ES-I3 (cell line): Measurements from ENCODE around the gene TMEM39A.

Experiments
- H3K36me3 ChIP-seq: 2 replicates; pipeline ENCODE4 v1.6.1; 2013; ENCODE audit warnings: mild to moderate bottlenecking, low read length, control low read depth, moderate library complexity; ENCODE audit not compliant: insufficient read depth
- H3K4me1 ChIP-seq: 2 replicates; pipeline ENCODE4 v1.6.1; 2013; ENCODE audit warnings: mild to moderate bottlenecking, control low read depth, low read length; ENCODE audit not compliant: insufficient read depth
- H3K9ac ChIP-seq: 2 replicates; pipeline ENCODE4 v1.6.1; 2013; ENCODE audit warnings: low read depth, mild to moderate bottlenecking, low read length, moderate library complexity
- H3K9me3 ChIP-seq: 2 replicates; pipeline ENCODE4 v1.6.1; 2013; ENCODE audit warnings: mild to moderate bottlenecking, low read length, moderate library complexity; ENCODE audit not compliant: control insufficient read depth, insufficient read depth

TMEM39A gene

DNA sequence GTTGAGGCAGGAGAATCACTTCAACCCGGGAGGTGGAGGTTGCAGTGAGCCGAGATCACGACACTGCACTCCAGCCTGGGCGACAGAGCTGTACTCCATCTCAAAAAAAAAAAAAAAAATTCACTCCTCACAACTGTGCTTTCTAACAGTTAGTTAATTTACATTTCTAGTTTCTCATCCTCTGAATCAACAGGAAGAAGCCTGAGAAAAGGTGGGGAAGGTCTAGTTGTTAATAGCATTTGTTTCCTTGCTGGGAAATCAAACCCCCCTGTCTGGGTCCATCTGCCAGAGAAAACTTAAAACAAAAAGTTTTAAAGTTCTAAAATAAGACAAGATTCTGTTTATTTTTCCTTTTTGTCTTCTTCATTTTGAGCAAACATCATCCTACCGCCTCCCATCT lies 62.3 kb downstream of the TMEM39A start:
- Histone ChIP-seq H3K9me3 (no peaks in the 10 kb centered on the region; the same call in 1 of the 2 replicates), H3K4me1 (peaks cover 10% of the 10 kb centered on the region; the same call in 1 of the 2 replicates), H3K36me3 (no peaks in the 10 kb centered on the region), H3K9ac (no peak overlapping the region)

GRCh38 chr3:119400466-119400865 lies 62.9 kb downstream of the TMEM39A start:
- Histone ChIP-seq H3K36me3 (no peaks in the 10 kb centered on the region), H3K9ac (no peak overlapping the region), H3K4me1 (peaks cover 10% of the 10 kb centered on the region; the same call in 1 of the 2 replicates), H3K9me3 (no peaks in the 10 kb centered on the region; the same call in 1 of the 2 replicates)

DNA sequence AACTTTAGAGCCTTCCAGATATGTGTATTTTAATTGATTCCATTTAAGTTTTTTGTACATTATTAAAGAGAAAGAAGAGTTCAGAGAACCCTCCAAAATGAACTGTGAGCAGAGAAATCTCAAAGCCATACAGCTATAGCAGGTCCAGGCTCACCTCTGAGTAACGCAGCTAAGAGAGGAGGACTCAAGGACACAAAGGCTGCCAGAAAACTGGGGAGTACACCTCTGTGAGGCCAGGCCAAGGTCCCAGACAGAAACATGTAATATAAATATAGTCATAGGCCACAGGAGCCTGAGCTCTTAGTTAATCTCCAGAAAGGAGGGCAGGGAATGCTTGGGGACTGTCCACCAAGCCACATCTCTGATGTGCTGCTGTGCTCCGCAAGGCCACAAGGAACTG lies 66.5 kb downstream of the TMEM39A start:
- H3K36me3 ChIP-seq: no peaks in the 10 kb centered on the region
- no peaks in the 10 kb centered on the region for H3K9me3 ChIP-seq
- H3K9ac ChIP-seq: no peak overlapping the region

DNA sequence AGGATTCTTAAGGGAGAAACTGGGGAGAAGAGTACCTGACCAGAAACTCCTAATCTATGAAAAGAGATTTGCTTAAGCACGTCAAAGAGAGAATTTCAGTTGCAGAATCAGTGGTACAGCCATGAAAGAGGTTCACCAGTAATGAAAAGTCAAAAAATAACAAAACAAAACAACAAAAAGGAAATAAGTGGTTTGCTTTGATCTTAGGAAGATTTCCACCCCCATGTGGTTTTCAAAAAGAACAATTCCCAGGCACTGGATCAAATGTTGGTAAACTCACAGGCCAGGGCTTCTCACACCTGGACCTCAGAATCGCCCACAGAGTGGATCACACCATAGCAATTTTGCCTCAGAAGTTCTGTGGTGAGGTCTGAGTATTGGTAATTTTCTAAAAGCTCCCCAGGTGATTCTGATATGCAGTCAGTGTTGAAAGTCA lies 67.5 kb downstream of the TMEM39A start:
- Histone ChIP-seq H3K36me3 (no peaks in the 10 kb centered on the region), H3K9ac (no peak overlapping the region), H3K4me1 (peaks cover 4% of the 10 kb centered on the region; the same call in 1 of the 2 replicates), H3K9me3 (no peaks in the 10 kb centered on the region)

More for the DNA sequence above, 66.5 kb downstream of the TMEM39A start:
- H3K4me1 ChIP-seq: peaks cover 10% of the 10 kb centered on the region; the same call in 1 of the 2 replicates

GRCh38 chr3:119388577-119388976 lies 74.8 kb downstream of the TMEM39A start:
- no peaks in the 10 kb centered on the region for H3K4me1 ChIP-seq

DNA sequence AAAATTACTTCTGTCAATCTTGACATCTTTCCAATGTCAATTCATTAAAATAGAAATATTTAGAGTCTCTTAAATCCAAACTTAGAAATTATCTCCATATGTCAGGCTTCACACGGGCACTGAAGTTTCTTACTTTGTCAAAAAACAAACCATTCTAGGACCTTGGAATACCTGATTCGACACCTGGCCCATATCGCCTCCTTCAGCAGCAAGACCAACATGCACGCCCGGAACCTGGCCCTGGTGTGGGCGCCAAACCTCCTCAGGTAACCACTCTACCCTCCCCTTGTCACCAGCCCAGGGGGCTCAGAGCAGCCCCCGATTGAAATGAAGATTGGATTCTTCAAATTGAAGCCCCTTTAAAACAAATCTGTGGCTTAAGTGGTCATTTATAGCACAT lies 81.3 kb downstream of the TMEM39A start:
- H3K36me3 ChIP-seq: no peaks in the 10 kb centered on the region
- H3K9ac ChIP-seq: no peak overlapping the region
- no peaks in the 10 kb centered on the region for H3K9me3 ChIP-seq
- H3K4me1 ChIP-seq: no peaks in the 10 kb centered on the region; the same call in 1 of the 2 replicates

More at GRCh38 chr3:119388577-119388976, 74.8 kb downstream of the TMEM39A start:
- no peaks in the 10 kb centered on the region for H3K36me3 ChIP-seq
- no peaks in the 10 kb centered on the region for H3K9me3 ChIP-seq
- H3K9ac ChIP-seq: no peak overlapping the region

GRCh38 chr3:119380697-119381096 lies 82.7 kb downstream of the TMEM39A start:
- no peaks in the 10 kb centered on the region for H3K9me3 ChIP-seq
- H3K36me3 ChIP-seq: no peaks in the 10 kb centered on the region
- no peak overlapping the region for H3K9ac ChIP-seq
- no peaks in the 10 kb centered on the region; the same call in 1 of the 2 replicates for H3K4me1 ChIP-seq
